IMR-90 (cell line): ENCODE measurements around the gene GSK3B. TPM values are rescaled to one million over a fixed set of nuclear protein-coding genes. Genes with fewer than 3 reads are reported as not detected.

ENCODE experiments used
- ATAC-seq: fragments of 200-7000 bp; cut with Tn5 transposase; 2 replicates; pipeline ENCODE4 v1.9.1; 2020; ENCODE audit warnings: low read depth, mild to moderate bottlenecking, moderate library complexity
- BruUV-seq: library from RNA; stranded (reverse); fragments of 400-500 nt; replicated peaks from 2 replicates; lab custom pipeline; 2021; lab: Mats Ljungman, UMichigan
- CTCF ChIA-PET: fragments of 300-600 bp; formaldehyde crosslinking; extraction: SDS; loops from one replicate; lab custom pipeline; 2021; ENCODE audit warnings: antibody characterized with exemption; lab: Yijun Ruan, JAX
- POLR2A ChIA-PET: fragments of 300-600 bp; sonication (Branson Sonifier 250); formaldehyde crosslinking; loops from one replicate; lab custom pipeline; 2022; ENCODE audit warnings: antibody characterized with exemption; ENCODE audit not compliant: unreplicated experiment; lab: Charles Lee
- DNase-seq: peaks from one replicate; pipeline ENCODE4 v3.0.0; 2013
- H2AFZ ChIP-seq: replicated peaks from 2 replicates; pipeline ENCODE3; 2013; ENCODE audit warnings: low read length, mild to moderate bottlenecking; ENCODE audit not compliant: poor library complexity
- H2AK5ac ChIP-seq: 2 replicates; pipeline ENCODE4 v1.6.1; 2013; ENCODE audit warnings: low read depth, low read length, inconsistent platforms
- H2AK9ac ChIP-seq: replicated peaks from 2 replicates; pipeline ENCODE3; 2013; ENCODE audit warnings: mild to moderate bottlenecking, low read depth, low read length, moderate library complexity; ENCODE audit not compliant: poor library complexity
- H2BK120ac ChIP-seq: 2 replicates; pipeline ENCODE4 v1.6.1; 2013; ENCODE audit warnings: low read depth, low read length, inconsistent platforms
- H2BK15ac ChIP-seq: 3 replicates; pipeline ENCODE4 v1.6.1; 2013; ENCODE audit warnings: low read depth, low read length, inconsistent platforms
- H2BK20ac ChIP-seq: 2 replicates; pipeline ENCODE4 v1.6.1; 2013; ENCODE audit warnings: low read depth, mild to moderate bottlenecking, inconsistent platforms, low read length, moderate library complexity
- H2BK5ac ChIP-seq: 2 replicates; pipeline ENCODE4 v1.6.1; 2013; ENCODE audit warnings: mild to moderate bottlenecking, low read depth, low read length, inconsistent platforms; ENCODE audit not compliant: poor library complexity, severe bottlenecking
- H3K14ac ChIP-seq: replicated peaks from 2 replicates; pipeline ENCODE4 v1.6.1; 2013; ENCODE audit warnings: low read depth, low read length, inconsistent platforms
- H3K18ac ChIP-seq: 2 replicates; pipeline ENCODE4 v1.6.1; 2013; ENCODE audit warnings: low read depth, low read length, control low read depth
- H3K23ac ChIP-seq: 2 replicates; pipeline ENCODE4 v1.6.1; 2013; ENCODE audit warnings: low read depth, low read length, inconsistent platforms
- H3K27ac ChIP-seq: 2 replicates; pipeline ENCODE4 v1.5.1; 2013; ENCODE audit warnings: mild to moderate bottlenecking, control low read depth, low read length; ENCODE audit not compliant: insufficient read depth
- H3K27me3 ChIP-seq: 2 replicates; pipeline ENCODE4 v1.6.1; 2013; ENCODE audit warnings: low read length; ENCODE audit not compliant: control insufficient read depth, insufficient read depth
- H3K36me3 ChIP-seq: 2 replicates; pipeline ENCODE4 v1.6.1; 2013; ENCODE audit warnings: low read length, mixed read lengths; ENCODE audit not compliant: control insufficient read depth, insufficient read depth
- H3K4ac ChIP-seq: 2 replicates; pipeline ENCODE4 v1.6.1; 2013; ENCODE audit warnings: low read depth, low read length, inconsistent platforms
- H3K4me1 ChIP-seq: 2 replicates; pipeline ENCODE4 v1.6.1; 2013; ENCODE audit warnings: low read length, mixed read lengths; ENCODE audit not compliant: control insufficient read depth, insufficient read depth
- H3K4me2 ChIP-seq: 2 replicates; pipeline ENCODE4 v1.6.1; 2013; ENCODE audit warnings: low read depth, mild to moderate bottlenecking, control low read depth, low read length, moderate library complexity
- H3K4me3 ChIP-seq: 2 replicates; pipeline ENCODE4 v1.5.1; 2013; ENCODE audit warnings: low read depth, mild to moderate bottlenecking, control low read depth, low read length, moderate library complexity; ENCODE audit not compliant: insufficient read depth
- H3K56ac ChIP-seq: 2 replicates; pipeline ENCODE4 v1.6.1; 2013; ENCODE audit warnings: low read length, inconsistent platforms; ENCODE audit not compliant: insufficient read depth; ENCODE audit errors: extremely low read depth
- H3K79me1 ChIP-seq, 2 experiments: 2 replicates each; pipeline ENCODE4 v1.6.1; 2013; ENCODE audit warnings: low read length in 2 of 2, inconsistent platforms in 1 of 2, low read depth in 1 of 2
- H3K9ac ChIP-seq: 2 replicates; pipeline ENCODE4 v1.6.1; 2013; ENCODE audit warnings: low read depth, low read length, control low read depth
- H3K9me1 ChIP-seq: 2 replicates; pipeline ENCODE4 v1.6.1; 2013; ENCODE audit warnings: low read length, inconsistent platforms; ENCODE audit not compliant: insufficient read depth
- H3K9me3 ChIP-seq: 2 replicates; pipeline ENCODE4 v1.6.1; 2013; ENCODE audit warnings: low read length; ENCODE audit not compliant: control insufficient read depth, insufficient read depth
- H4K20me1 ChIP-seq: 2 replicates; pipeline ENCODE4 v1.6.1; 2013; ENCODE audit warnings: low read length, inconsistent platforms; ENCODE audit not compliant: insufficient read depth
- H4K5ac ChIP-seq: 2 replicates; pipeline ENCODE4 v1.6.1; 2013; ENCODE audit warnings: mild to moderate bottlenecking, low read depth, low read length, control low read depth
- H4K8ac ChIP-seq, 2 experiments: 2 replicates each; pipeline ENCODE4 v1.6.1; 2013; ENCODE audit warnings: low read depth in 2 of 2, low read length in 2 of 2, control low read depth in 1 of 2, inconsistent platforms in 1 of 2
- H4K91ac ChIP-seq: 2 replicates; pipeline ENCODE4 v1.6.1; 2013; ENCODE audit warnings: low read depth, low read length, inconsistent platforms; ENCODE audit not compliant: insufficient read depth
- BHLHE40 ChIP-seq: fragments of 150-350 bp; IDR thresholded peaks from 2 replicates; pipeline ENCODE4 v1.6.1; 2016; ENCODE audit warnings: mild to moderate bottlenecking, low read depth, low read length
- CEBPB ChIP-seq: IDR thresholded peaks from 2 replicates; pipeline ENCODE4 v1.6.1; 2012; ENCODE audit warnings: low read depth, low read length, improper control_type of control experiment
- CHD1 ChIP-seq: IDR thresholded peaks from 2 replicates; pipeline ENCODE4 v1.6.1; 2012; ENCODE audit warnings: low read depth, low read length, improper control_type of control experiment
- FOS ChIP-seq: fragments of 150-350 bp; IDR thresholded peaks from 2 replicates; pipeline ENCODE4 v1.6.1; 2016; ENCODE audit warnings: low read depth, low read length
- MAFK ChIP-seq: IDR thresholded peaks from 2 replicates; pipeline ENCODE4 v1.6.1; 2012; ENCODE audit warnings: low read depth, low read length, improper control_type of control experiment
- MAZ ChIP-seq: IDR thresholded peaks from 2 replicates; pipeline ENCODE4 v1.6.1; 2012; ENCODE audit warnings: low read depth, mild to moderate bottlenecking, low read length, improper control_type of control experiment, moderate library complexity, borderline replicate concordance
- MXI1 ChIP-seq: IDR thresholded peaks from 2 replicates; pipeline ENCODE4 v1.6.1; 2012; ENCODE audit warnings: low read depth, mild to moderate bottlenecking, low read length, moderate library complexity, borderline replicate concordance
- NFE2L2 ChIP-seq: fragments of 150-350 bp; IDR thresholded peaks from 2 replicates; pipeline ENCODE4 v1.6.1; 2016; ENCODE audit warnings: low read depth, mild to moderate bottlenecking, low read length
- POLR2A ChIP-seq: IDR thresholded peaks from 2 replicates; pipeline ENCODE4 v1.6.1; 2012; ENCODE audit warnings: mild to moderate bottlenecking, low read depth, low read length
- RAD21 ChIP-seq: IDR thresholded peaks from 2 replicates; pipeline ENCODE4 v1.6.1; 2012; ENCODE audit warnings: low read length, improper control_type of control experiment
- RCOR1 ChIP-seq: IDR thresholded peaks from 2 replicates; pipeline ENCODE4 v1.6.1; 2012; ENCODE audit warnings: mild to moderate bottlenecking, low read length, improper control_type of control experiment; ENCODE audit not compliant: insufficient replicate concordance
- RFX5 ChIP-seq: IDR thresholded peaks from 2 replicates; pipeline ENCODE4 v1.8.0; 2012; ENCODE audit warnings: low read depth, mild to moderate bottlenecking, low read length, moderate library complexity
- WGBS, 2 experiments: methylation state at CpG; one replicate each; pipeline versions ENCODE4 v1.1.5 to v1.1.7; 2013; ENCODE audit warnings: missing lambda C conversion rate in 2 of 2; ENCODE audit not compliant: insufficient read length in 1 of 2; ENCODE audit errors: extremely low coverage in 2 of 2; 5-methylcytosine and 5-hydroxymethylcytosine counted together
- dilution Hi-C: fragments of 300-500 bp; cut with HindIII; formaldehyde crosslinking; loops from one replicate; pipeline ENCODE4 v1.14.3; 2018; ENCODE audit warnings: low sequenced_read_pairs; ENCODE audit not compliant: unreplicated experiment
- in situ Hi-C: fragments of 300-500 bp; cut with MboI; formaldehyde crosslinking; loops from 3 replicates; pipeline ENCODE4 v1.14.3; 2019; ENCODE audit warnings: low sequenced_read_pairs, inconsistent platforms, mixed read lengths
- intact Hi-C: fragments of 100-400 bp; cut with micrococcal nuclease; formaldehyde crosslinking; loops from 2 replicates; pipeline ENCODE4 v1.10.0; 2022
- polyA plus RNA-seq, 3 experiments: library from polyadenylated mRNA; depleted of rRNA; stranded (reverse); fragments of >200 nt; gene quantifications; 2 replicates each; pipeline ENCODE4 v1.2.3, GENCODE V29; 2012; ENCODE audit warnings: low replicate concordance in 1 of 3
- total RNA-seq: library from RNA; depleted of rRNA; stranded (reverse); fragments of >200 nt; gene quantifications from 2 replicates; pipeline ENCODE4 v1.2.3, GENCODE V29; 2012
- TF ChIP-seq, protein P1 (sequence below): fragments of 150-350 bp; IDR thresholded peaks from 2 replicates; pipeline ENCODE4 v1.6.1; 2017; ENCODE audit warnings: mild to moderate bottlenecking, antibody characterized with exemption, low read length, low read depth
- TF ChIP-seq, protein P2 (sequence below): conservative IDR thresholded peaks from 2 replicates; pipeline ENCODE4 v1.5.1; 2012; ENCODE audit warnings: mild to moderate bottlenecking, low read depth, low read length, improper control_type of control experiment
- TF ChIP-seq, protein P3 (sequence below): fragments of 150-350 bp; IDR thresholded peaks from 2 replicates; pipeline ENCODE4 v1.6.1; 2016; ENCODE audit warnings: low read depth, mild to moderate bottlenecking, low read length, moderate library complexity, borderline replicate concordance

The GSK3B gene
- total and polyA plus RNA-seq, 2 of the 4 experiments (the other 2 are of a cell fraction) = 19.2 to 33.2 TPM

DNA sequence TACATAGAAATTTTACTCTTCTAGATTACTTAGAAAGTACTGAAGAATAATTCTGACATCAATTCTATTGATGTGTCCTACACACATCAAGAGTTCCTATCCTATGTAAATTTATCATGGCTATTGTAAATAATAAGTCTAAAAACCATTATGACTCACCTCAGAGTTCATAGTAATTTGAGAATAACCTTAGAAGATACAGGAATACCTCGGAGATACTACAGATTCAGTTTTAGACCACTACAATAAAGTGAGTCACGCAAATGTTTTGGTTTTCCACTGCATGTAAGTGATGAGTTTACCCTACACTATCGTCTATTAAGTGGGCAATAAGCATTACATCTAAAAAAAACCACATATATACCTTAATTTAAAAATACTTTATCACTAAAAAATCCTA lies 237.6 kb downstream of the GSK3B start:
- WGBS, 2 experiments = no CpG with 5 or more reads among the region's 3 CpGs
- Histone ChIP-seq H3K36me3 (no peaks in the 10 kb centered on the region; the same call in 1 of the 2 replicates), H3K9me3 (peaks cover 6% of the 10 kb centered on the region), H3K27me3 (no peaks in the 10 kb centered on the region), H4K5ac (no peak overlapping the region), H3K4ac (no peak overlapping the region), H2BK15ac (no peak overlapping the region), H2AK9ac (no peak overlapping the region), H3K79me1 (peaks cover 0 to 11% of the 10 kb centered on the region in 2 experiments; a peak in 1 of 4 replicates), H4K20me1 (no peaks in the 10 kb centered on the region), H3K4me2 (no peak overlapping the region), H3K14ac (no peak overlapping the region), H4K8ac (no peak overlapping the region), H3K9me1 (no peaks in the 10 kb centered on the region), H2BK120ac (no peak overlapping the region), H3K4me3 (no peak overlapping the region), H2AK5ac (no peak overlapping the region), H3K4me1 (no peaks in the 10 kb centered on the region), H2AFZ (no peak overlapping the region), H3K23ac (no peak overlapping the region), H2BK20ac (no peak overlapping the region), H3K56ac (no peak overlapping the region), H2BK5ac (no peak overlapping the region), H3K27ac (no peak overlapping the region), H3K9ac (no peak overlapping the region), H4K91ac (no peak overlapping the region), H3K18ac (no peak overlapping the region)
- dilution Hi-C loops = no loop called here
- in situ Hi-C loops = no loop called here
- intact Hi-C loops = no loop called here
- ChIA-PET POLR2A (no interaction called here), CTCF (no interaction called here)
- ATAC-seq (no peak), DNase-seq (peak; percentile 37)
- no TSS peak for BruUV-seq
- TF ChIP-seq, protein P1, sequence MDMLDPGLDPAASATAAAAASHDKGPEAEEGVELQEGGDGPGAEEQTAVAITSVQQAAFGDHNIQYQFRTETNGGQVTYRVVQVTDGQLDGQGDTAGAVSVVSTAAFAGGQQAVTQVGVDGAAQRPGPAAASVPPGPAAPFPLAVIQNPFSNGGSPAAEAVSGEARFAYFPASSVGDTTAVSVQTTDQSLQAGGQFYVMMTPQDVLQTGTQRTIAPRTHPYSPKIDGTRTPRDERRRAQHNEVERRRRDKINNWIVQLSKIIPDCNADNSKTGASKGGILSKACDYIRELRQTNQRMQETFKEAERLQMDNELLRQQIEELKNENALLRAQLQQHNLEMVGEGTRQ = no peak
- TF ChIP-seq MAZ (no peak), NFE2L2 (no peak), BHLHE40 (no peak), POLR2A (no peak), MAFK (no peak), RAD21 (no peak), CEBPB (no peak), RCOR1 (no peak), RFX5 (no peak), CHD1 (no peak), FOS (no peak), MXI1 (no peak)
- TF ChIP-seq, protein P2, sequence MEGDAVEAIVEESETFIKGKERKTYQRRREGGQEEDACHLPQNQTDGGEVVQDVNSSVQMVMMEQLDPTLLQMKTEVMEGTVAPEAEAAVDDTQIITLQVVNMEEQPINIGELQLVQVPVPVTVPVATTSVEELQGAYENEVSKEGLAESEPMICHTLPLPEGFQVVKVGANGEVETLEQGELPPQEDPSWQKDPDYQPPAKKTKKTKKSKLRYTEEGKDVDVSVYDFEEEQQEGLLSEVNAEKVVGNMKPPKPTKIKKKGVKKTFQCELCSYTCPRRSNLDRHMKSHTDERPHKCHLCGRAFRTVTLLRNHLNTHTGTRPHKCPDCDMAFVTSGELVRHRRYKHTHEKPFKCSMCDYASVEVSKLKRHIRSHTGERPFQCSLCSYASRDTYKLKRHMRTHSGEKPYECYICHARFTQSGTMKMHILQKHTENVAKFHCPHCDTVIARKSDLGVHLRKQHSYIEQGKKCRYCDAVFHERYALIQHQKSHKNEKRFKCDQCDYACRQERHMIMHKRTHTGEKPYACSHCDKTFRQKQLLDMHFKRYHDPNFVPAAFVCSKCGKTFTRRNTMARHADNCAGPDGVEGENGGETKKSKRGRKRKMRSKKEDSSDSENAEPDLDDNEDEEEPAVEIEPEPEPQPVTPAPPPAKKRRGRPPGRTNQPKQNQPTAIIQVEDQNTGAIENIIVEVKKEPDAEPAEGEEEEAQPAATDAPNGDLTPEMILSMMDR = no peak
- TF ChIP-seq, protein P3, sequence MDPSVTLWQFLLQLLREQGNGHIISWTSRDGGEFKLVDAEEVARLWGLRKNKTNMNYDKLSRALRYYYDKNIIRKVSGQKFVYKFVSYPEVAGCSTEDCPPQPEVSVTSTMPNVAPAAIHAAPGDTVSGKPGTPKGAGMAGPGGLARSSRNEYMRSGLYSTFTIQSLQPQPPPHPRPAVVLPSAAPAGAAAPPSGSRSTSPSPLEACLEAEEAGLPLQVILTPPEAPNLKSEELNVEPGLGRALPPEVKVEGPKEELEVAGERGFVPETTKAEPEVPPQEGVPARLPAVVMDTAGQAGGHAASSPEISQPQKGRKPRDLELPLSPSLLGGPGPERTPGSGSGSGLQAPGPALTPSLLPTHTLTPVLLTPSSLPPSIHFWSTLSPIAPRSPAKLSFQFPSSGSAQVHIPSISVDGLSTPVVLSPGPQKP = no peak
